Body of pancreas (tissue), 4 donors: ENCODE data around the gene KLF16.

ENCODE experiments used
- POLR2A ChIP-seq, 3 donors: fragments of 450-650 bp; IDR thresholded peaks; one replicate each; pipeline ENCODE4 v1.6.1; 2016; ENCODE audit warnings: antibody characterized with exemption in 3 of 3, mild to moderate bottlenecking in 2 of 3
- TF ChIP-seq, protein P1 (sequence below), 7 experiments: fragments of 450-650 bp in 4 of 7; fragments of 200-600 bp in 3 of 7; sonication (generic) in 3 of 7; IDR thresholded peaks; one replicate each; pipeline ENCODE4 v1.5.1; 2016 to 2019; ENCODE audit warnings: antibody characterized with exemption in 7 of 7

DNA sequence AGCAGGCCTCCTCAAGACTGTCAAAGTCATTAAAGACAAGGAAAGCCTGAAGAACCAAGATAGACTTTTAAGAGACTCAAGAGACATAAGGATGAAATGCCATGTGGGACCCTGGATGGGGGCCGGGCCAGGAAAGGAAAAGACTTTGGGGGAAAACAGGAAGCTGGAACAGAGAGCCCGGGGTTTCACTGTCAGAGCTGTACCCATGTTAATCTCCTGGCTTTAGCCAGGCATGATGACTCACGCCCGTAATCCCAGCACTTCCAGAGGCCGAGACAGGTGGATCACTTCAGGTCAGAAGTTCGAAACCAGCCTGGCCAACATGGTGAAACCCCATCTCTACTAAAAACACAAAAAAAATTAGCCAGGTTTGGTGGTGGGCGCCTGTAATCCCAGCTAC lies 5.6 kb upstream of the KLF16 start:
- TF ChIP-seq POLR2A (IDR thresholded peaks at IDR 0.05) = no peak
- TF ChIP-seq, protein P1, sequence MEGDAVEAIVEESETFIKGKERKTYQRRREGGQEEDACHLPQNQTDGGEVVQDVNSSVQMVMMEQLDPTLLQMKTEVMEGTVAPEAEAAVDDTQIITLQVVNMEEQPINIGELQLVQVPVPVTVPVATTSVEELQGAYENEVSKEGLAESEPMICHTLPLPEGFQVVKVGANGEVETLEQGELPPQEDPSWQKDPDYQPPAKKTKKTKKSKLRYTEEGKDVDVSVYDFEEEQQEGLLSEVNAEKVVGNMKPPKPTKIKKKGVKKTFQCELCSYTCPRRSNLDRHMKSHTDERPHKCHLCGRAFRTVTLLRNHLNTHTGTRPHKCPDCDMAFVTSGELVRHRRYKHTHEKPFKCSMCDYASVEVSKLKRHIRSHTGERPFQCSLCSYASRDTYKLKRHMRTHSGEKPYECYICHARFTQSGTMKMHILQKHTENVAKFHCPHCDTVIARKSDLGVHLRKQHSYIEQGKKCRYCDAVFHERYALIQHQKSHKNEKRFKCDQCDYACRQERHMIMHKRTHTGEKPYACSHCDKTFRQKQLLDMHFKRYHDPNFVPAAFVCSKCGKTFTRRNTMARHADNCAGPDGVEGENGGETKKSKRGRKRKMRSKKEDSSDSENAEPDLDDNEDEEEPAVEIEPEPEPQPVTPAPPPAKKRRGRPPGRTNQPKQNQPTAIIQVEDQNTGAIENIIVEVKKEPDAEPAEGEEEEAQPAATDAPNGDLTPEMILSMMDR (IDR thresholded peaks at IDR 0.05) = no peak
